Muscle layer of colon (tissue), 2 donors: ENCODE measurements around the gene LAG3.

Source experiments
- H3K27ac ChIP-seq: one replicate; pipeline ENCODE4 v1.7.0; 2013; ENCODE audit warnings: low read depth, mild to moderate bottlenecking, low read length, moderate library complexity
- H3K27me3 ChIP-seq, 2 donors: one replicate each; pipeline ENCODE4 v1.7.0; 2013; ENCODE audit warnings: low read length in 2 of 2, mild to moderate bottlenecking in 2 of 2; ENCODE audit not compliant: insufficient read depth in 2 of 2, control insufficient read depth in 1 of 2
- H3K36me3 ChIP-seq: one replicate; pipeline ENCODE4 v1.7.0; 2013; ENCODE audit warnings: mild to moderate bottlenecking, low read length; ENCODE audit not compliant: insufficient read depth
- H3K4me1 ChIP-seq: one replicate; pipeline ENCODE4 v1.7.0; 2013; ENCODE audit warnings: mild to moderate bottlenecking, low read length; ENCODE audit not compliant: insufficient read depth
- H3K4me3 ChIP-seq, 2 donors: one replicate each; pipeline ENCODE4 v1.7.0; 2013; ENCODE audit warnings: low read length in 2 of 2, low read depth in 1 of 2, mild to moderate bottlenecking in 1 of 2, moderate library complexity in 1 of 2
- H3K9ac ChIP-seq: one replicate; pipeline ENCODE4 v1.7.0; 2013; ENCODE audit warnings: low read length
- H3K9me3 ChIP-seq: one replicate; pipeline ENCODE4 v1.7.0; 2013; ENCODE audit warnings: mild to moderate bottlenecking, low read length
- donor health status: abdominal sarcoma.
- donor health status: Adenocarcinoma of cecum.

Gene LAG3

DNA sequence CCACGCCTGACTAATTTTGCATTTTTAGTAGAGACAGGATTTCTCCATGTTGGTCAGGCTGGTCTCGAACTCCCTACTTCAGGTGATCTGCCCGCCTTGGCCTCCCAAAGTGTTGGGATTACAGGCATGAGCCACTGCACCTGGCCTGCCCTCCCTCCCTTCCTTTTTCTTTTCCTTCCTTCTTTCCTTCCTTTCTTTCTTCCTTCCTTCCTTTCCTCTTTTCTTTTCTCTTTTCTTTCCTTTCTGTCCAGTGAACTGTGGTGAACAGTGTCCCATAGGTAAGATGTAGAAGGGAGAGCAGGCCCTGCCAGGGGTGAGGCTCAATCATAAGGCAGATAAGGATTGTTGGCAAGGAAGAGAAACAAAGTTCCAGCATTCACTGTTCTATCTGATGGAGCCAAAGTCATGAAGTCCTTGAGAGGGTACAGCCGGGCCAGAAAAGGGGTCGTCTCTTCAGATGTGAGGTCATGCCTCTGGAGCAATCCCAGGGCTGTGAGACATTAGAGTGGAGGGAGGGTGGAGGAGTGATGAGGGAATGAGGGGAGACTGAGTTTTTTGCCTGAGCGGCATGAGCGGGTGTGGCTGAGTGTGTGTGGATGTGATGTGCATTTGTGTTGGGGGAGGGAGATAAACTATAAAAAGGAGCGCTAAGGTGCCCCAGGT, 15.2 kb upstream of the LAG3 start:
- peaks cover 2% of the 10 kb centered on the region for H3K4me1 ChIP-seq

DNA sequence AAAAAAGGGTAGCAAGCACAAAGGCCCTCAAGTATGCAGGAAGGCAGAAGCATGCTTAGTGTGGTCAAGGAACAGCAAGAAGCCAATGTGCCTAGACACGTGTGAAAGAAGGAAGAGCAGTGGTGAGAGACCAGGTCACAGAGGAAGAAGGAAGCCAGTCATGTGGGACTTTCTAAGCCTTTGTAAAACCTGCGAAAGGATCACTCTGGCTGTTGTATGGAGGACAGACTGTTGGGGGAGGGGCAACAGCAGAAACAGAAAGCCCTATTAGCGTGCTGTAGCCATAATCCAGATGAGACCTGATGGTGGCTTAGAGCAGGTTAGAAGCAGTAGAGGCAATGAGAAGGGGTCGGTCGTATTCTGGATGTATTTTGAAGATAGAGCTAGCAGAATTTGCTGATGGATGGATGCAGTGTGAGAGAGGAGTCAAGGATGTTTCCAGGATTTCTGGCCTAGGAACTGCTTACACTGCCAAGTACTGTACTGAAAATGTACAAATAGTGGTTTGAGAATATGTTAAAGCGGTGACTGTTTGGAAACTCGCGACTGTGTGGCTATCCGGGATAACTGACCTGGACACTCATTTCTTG, 13.7 kb upstream of the LAG3 start:
- Histone ChIP-seq H3K27ac (no peak overlapping the region), H3K9ac (no peak overlapping the region), H3K9me3 (no peaks in the 10 kb centered on the region), H3K36me3 (no peaks in the 10 kb centered on the region), H3K27me3 (no peaks in the 10 kb centered on the region), H3K4me1 (peaks cover 8% of the 10 kb centered on the region), H3K4me3 (no peak overlapping the region)

More for the DNA sequence above, 15.2 kb upstream of the LAG3 start:
- Histone ChIP-seq H3K4me3 (no peak overlapping the region), H3K9ac (no peak overlapping the region), H3K27ac (no peak overlapping the region), H3K9me3 (no peaks in the 10 kb centered on the region), H3K27me3 (no peaks in the 10 kb centered on the region), H3K36me3 (no peaks in the 10 kb centered on the region)

GRCh38 chr12:6759741-6760140, 12.6 kb upstream of the LAG3 start:
- Histone ChIP-seq H3K36me3 (no peaks in the 10 kb centered on the region), H3K9ac (no peak overlapping the region), H3K4me3 (no peak overlapping the region), H3K27me3 (no peaks in the 10 kb centered on the region), H3K9me3 (no peaks in the 10 kb centered on the region), H3K4me1 (peaks cover 16% of the 10 kb centered on the region), H3K27ac (no peak overlapping the region)

DNA sequence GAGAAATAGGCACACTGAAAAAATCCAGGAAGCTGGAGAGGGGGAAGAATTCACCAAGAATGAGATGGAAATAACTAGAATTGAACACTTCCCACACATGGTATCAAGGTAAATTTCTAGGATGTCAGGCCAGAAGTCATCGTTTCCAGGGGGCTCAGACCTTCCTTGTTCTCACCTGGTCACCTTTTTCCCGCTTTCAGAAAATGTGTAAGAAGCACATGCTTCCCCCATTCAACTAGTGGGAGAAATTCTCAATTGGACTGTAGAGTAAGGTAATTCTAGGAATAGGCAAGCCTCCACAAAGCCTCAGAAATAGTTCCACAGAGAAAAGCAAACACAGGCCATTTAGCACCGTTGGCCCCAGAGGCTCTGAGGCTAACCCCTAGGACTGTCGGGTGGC, 8.9 kb upstream of the LAG3 start:
- Histone ChIP-seq H3K36me3 (no peaks in the 10 kb centered on the region), H3K9ac (peak overlapping the region; percentile 62), H3K27me3 (no peaks in the 10 kb centered on the region), H3K4me1 (peaks cover 33% of the 10 kb centered on the region), H3K27ac (peak overlapping the region; percentile 79), H3K4me3 (peak overlapping the region in 1 of 2 donors; percentile 58), H3K9me3 (no peaks in the 10 kb centered on the region)

GRCh38 chr12:6764011-6764828, 8.1 kb upstream of the LAG3 start:
- H3K27me3 ChIP-seq = no peaks in the 10 kb centered on the region
- no peaks in the 10 kb centered on the region for H3K9me3 ChIP-seq
- H3K36me3 ChIP-seq = peaks cover under 1% of the 10 kb centered on the region
- peak overlapping the region; percentile 62 for H3K9ac ChIP-seq
- peak overlapping the region in 1 of 2 donors; percentile 58 for H3K4me3 ChIP-seq
- peak overlapping the region; percentile 79 for H3K27ac ChIP-seq
- H3K4me1 ChIP-seq = peaks cover 41% of the 10 kb centered on the region

DNA sequence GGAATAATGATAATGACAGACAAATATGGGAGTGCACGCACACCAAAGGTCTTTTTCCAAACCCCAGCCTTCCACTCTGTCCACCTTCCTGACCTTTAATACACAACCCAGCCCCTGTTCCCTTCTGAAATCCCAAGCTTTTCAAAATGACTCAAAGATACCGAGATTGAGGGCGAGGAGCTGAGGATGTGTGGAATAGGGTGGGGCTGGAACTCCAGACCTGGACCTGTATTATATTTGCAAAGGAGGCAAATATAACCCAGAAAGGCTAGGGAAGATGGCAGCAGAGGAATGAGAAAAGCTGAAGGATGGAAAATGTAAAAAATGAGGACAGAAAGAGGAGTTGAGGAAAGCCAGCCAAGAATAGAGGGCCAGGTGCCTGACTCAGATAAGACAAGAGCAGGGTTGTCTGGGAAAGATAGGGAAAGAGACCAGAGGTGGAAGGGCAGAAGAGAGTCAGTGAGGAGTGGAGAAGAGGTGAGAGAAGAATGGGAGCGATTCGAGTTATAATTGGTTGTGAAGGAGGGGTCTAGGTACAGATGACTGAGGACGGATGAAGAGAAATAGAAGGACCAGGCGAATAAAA, 7.2 kb upstream of the LAG3 start:
- H3K4me3 ChIP-seq = peak overlapping the region in 1 of 2 donors; percentile 58
- H3K27ac ChIP-seq = peak overlapping the region; percentile 79
- H3K4me1 ChIP-seq = peaks cover 50% of the 10 kb centered on the region
- peaks cover 7% of the 10 kb centered on the region for H3K36me3 ChIP-seq
- no peaks in the 10 kb centered on the region for H3K9me3 ChIP-seq
- H3K27me3 ChIP-seq = no peaks in the 10 kb centered on the region
- H3K9ac ChIP-seq = no peak overlapping the region

DNA sequence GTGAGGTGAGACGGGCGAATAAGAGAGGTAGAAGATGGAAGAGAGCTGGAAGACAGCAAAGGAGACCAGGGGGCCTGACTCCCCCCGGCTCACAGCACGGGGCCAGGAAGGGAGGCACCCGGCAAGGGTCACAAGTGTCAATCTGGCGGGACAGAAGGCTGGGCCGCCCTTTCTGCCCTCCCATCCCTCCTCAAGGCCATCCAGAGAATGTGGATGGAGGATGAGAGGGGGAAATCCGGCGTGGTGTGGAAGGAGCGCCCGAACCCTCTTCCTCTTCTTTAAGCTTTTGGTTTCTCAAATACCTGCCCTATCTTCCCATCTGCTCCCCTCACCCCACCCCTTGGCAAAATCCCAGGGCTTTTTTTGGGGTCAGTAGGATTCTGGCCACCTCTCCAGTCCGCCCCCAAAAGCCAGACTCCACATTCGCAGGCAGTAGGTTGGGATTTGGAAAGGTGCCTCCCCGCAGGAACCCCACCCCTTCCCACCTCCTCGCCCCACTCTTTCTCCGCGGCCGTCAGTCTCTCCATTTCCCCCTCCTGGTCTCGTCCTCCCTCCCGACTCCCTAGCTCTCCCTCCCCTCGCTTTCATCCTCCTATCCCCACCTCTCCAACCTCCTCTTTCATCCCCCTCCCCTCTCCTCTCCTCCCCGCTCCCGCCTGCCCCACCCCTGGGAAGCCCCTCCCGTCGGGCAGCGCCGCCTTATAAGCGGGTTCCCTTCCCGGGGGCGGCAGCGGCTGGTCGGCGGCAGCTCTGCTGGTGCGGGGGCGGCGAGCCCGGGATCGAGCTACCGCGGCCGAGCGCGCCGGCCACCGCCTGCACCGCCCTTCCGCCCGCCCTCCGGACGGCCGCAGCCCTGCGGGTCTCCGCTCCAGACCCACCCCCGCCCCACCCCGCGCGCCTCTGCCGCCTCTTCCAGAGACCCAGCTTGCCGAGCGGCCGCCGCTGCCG, 6.4 kb upstream of the LAG3 start, which contains the start of gene PTMS:
Gene PTMS (plus strand): TSS at position 730 of the 948 bp plus-strand sequence. CDS start 343 bp downstream, outside the sequence.
- H3K9ac ChIP-seq = peak within 1 kb of the TSS; percentile 71
- peaks cover 57% of the 10 kb centered on the region for H3K4me1 ChIP-seq
- H3K36me3 ChIP-seq = peaks cover 7% of the 10 kb centered on the region
- no peaks in the 10 kb centered on the region for H3K9me3 ChIP-seq
- no peaks in the 10 kb centered on the region for H3K27me3 ChIP-seq
- peak within 1 kb of the TSS; percentile 79 to 88 for H3K4me3 ChIP-seq
- H3K27ac ChIP-seq = peak within 1 kb of the TSS; percentile 90

GRCh38 chr12:6766651-6767349, 5.5 kb upstream of the LAG3 start:
- peak overlapping the region; percentile 79 to 88 for H3K4me3 ChIP-seq
- no peaks in the 10 kb centered on the region for H3K27me3 ChIP-seq
- H3K27ac ChIP-seq = peak overlapping the region; percentile 90
- H3K36me3 ChIP-seq = peaks cover 14% of the 10 kb centered on the region
- peak overlapping the region; percentile 71 for H3K9ac ChIP-seq
- no peaks in the 10 kb centered on the region for H3K9me3 ChIP-seq
- peaks cover 66% of the 10 kb centered on the region for H3K4me1 ChIP-seq

GRCh38 chr12:6767353-6768319, 4.7 kb upstream of the LAG3 start:
- Histone ChIP-seq H3K36me3 (peaks cover 14% of the 10 kb centered on the region), H3K9ac (peak overlapping the region; percentile 71), H3K9me3 (no peaks in the 10 kb centered on the region), H3K27ac (peak overlapping the region; percentile 90), H3K27me3 (no peaks in the 10 kb centered on the region), H3K4me1 (peaks cover 70% of the 10 kb centered on the region), H3K4me3 (peak overlapping the region; percentile 79 to 88)
